Activated CD4-positive, alpha-beta T cell treated with anti-CD3 and anti-CD28 coated beads for 36 hours (primary cell): ENCODE measurements around the gene TGFB1I1. TPM values are rescaled to one million over a fixed set of nuclear protein-coding genes. Genes with fewer than 3 reads are reported as not detected.
"Not testable (repeated sequence)": the region's sequence is repeated elsewhere in the genome, so short reads cannot be mapped to it uniquely, and the experiment has no call there.

Source experiments
- ATAC-seq: fragments of 200-7000 bp; cut with Tn5 transposase; one replicate; pipeline ENCODE4 v1.10.0; 2021; ENCODE audit warnings: mild to moderate bottlenecking, moderate library complexity
- CTCF ChIA-PET: fragments of 350-600 bp; sonication (Branson Sonifier 250); formaldehyde crosslinking; loops from one replicate; lab custom pipeline; 2021; ENCODE audit warnings: antibody characterized with exemption; lab: Charles Lee
- POLR2A ChIA-PET: fragments of 350-600 bp; sonication (Branson Sonifier 250); formaldehyde crosslinking; loops from one replicate; lab custom pipeline; 2021; ENCODE audit warnings: antibody characterized with exemption, inconsistent platforms; lab: Charles Lee
- DNase-seq: peaks from one replicate; pipeline ENCODE4 v3.0.0-alpha.2; 2020
- H3K27ac Mint-ChIP-seq: one replicate; pipeline ENCODE4 v1.8.0; 2021; ENCODE audit warnings: mixed read lengths
- H3K27me3 Mint-ChIP-seq: one replicate; pipeline ENCODE4 v1.8.0; 2021; ENCODE audit warnings: mixed read lengths
- H3K36me3 Mint-ChIP-seq: one replicate; pipeline ENCODE4 v1.8.0; 2021; ENCODE audit warnings: low read depth, mixed read lengths
- H3K4me1 Mint-ChIP-seq: one replicate; pipeline ENCODE4 v1.8.0; 2021; ENCODE audit warnings: mixed read lengths
- H3K4me3 Mint-ChIP-seq: one replicate; pipeline ENCODE4 v1.8.0; 2021; ENCODE audit warnings: mild to moderate bottlenecking, moderate library complexity, mixed read lengths
- H3K9me3 Mint-ChIP-seq: one replicate; pipeline ENCODE4 v1.8.0; 2021; ENCODE audit warnings: low read depth, mixed read lengths
- intact Hi-C, 2 experiments: fragments of 100-400 bp; cut with DNase I in 1 of 2; cut with micrococcal nuclease in 1 of 2; formaldehyde crosslinking; loops; one replicate each; pipeline versions ENCODE4 v1.14.2 to v1.15.1; 2022 to 2024; cut with DNase I, micrococcal nuclease
- total RNA-seq, 2 experiments: library from RNA; stranded (reverse); gene quantifications; one replicate each; pipeline ENCODE4 v1.2.3, GENCODE V29; 2021

The TGFB1I1 gene
- total RNA-seq, 2 experiments from 2014 or later: 0.80 to 1.1 TPM

- POLR2A ChIA-PET: no interaction called here
- DNase-seq (no peak), ATAC-seq (no peak)
- Mint-ChIP-seq H3K4me1 (no peaks in the 10 kb centered on the region), H3K27ac (no peak overlapping the region), H3K9me3 (peaks cover 2% of the 10 kb centered on the region), H3K4me3 (no peak overlapping the region), H3K27me3 (no peaks in the 10 kb centered on the region), H3K36me3 (no peaks in the 10 kb centered on the region)
- intact Hi-C loops: no loop called here
- CTCF ChIA-PET: interaction anchor here (0.7 kb wide), 1 partner anchor 61 kb away, joined by 4 read pairs; no protein-coding TSS in a partner anchor
Observed at GRCh38 chr16:31522071-31522470, 50.1 kb downstream of the TGFB1I1 start.

GRCh38 chr16:31523768-31524167, 51.8 kb downstream of the TGFB1I1 start:
- H3K36me3 Mint-ChIP-seq, H3K9me3 Mint-ChIP-seq, H3K27ac Mint-ChIP-seq, H3K4me3 Mint-ChIP-seq, ATAC-seq, intact Hi-C loops, CTCF ChIA-PET, H3K27me3 Mint-ChIP-seq, POLR2A ChIA-PET, DNase-seq: not testable (repeated sequence)
- H3K4me1 Mint-ChIP-seq: peaks cover 11% of the 10 kb centered on the region

- Mint-ChIP-seq H3K4me3 (no peak overlapping the region), H3K27me3 (peaks cover 14% of the 10 kb centered on the region), H3K4me1 (peaks cover 17% of the 10 kb centered on the region), H3K27ac (no peak overlapping the region), H3K36me3 (no peaks in the 10 kb centered on the region), H3K9me3 (no peaks in the 10 kb centered on the region)
- no peak for ATAC-seq
- POLR2A ChIA-PET: no interaction called here
- no peak for DNase-seq
- intact Hi-C loops: no loop called here
- CTCF ChIA-PET: no interaction called here
Observed at GRCh38 chr16:31525113-31525512, 53.2 kb downstream of the TGFB1I1 start.

Other genes with a start within 250 kb of the TGFB1I1 start
- gene ITGAM, start 212.2 kb upstream of the TGFB1I1 start, total RNA-seq: under 1 TPM; 0.67 to 0.98 TPM
- gene ITGAX, start 117.0 kb upstream of the TGFB1I1 start, total RNA-seq: 1 to 10 TPM; 5.3 to 6.6 TPM
- gene ITGAD, start 78.8 kb upstream of the TGFB1I1 start, total RNA-seq: not detected
- gene COX6A2, start 43.8 kb upstream of the TGFB1I1 start, total RNA-seq: not detected
- gene ZNF843, start 29.4 kb upstream of the TGFB1I1 start, total RNA-seq: under 1 TPM; 0.16 to 0.18 TPM
- gene ARMC5, start 12.7 kb upstream of the TGFB1I1 start, total RNA-seq: 1 to 10 TPM; 7.0 to 7.9 TPM
- gene SLC5A2, start 11.0 kb downstream of the TGFB1I1 start, total RNA-seq: under 1 TPM; 0.11 TPM
- gene RUSF1, start 36.2 kb downstream of the TGFB1I1 start, total RNA-seq: 10 to 100 TPM; 36.3 to 37.7 TPM
- not detected for gene AHSP, start 55.7 kb downstream of the TGFB1I1 start, total RNA-seq